Fibroblast of skin of scalp (primary cell): Measurements from ENCODE around the gene ABHD16B.

Source experiments
- DNase-seq: peaks from one replicate; pipeline ENCODE4 v3.0.0-alpha.2; 2013

Gene ABHD16B

GRCh38 chr20:63895952-63896263 lies 34.6 kb downstream of the ABHD16B start:
- no peak for DNase-seq

- no peak for DNase-seq
Measured at GRCh38 chr20:63896264-63897105, 35.2 kb downstream of the ABHD16B start.

- no peak for DNase-seq
Measured at GRCh38 chr20:63897978-63898561, 36.8 kb downstream of the ABHD16B start.

- DNase-seq, result no peak
Measured at GRCh38 chr20:63898882-63899558, 37.7 kb downstream of the ABHD16B start.

GRCh38 chr20:63900413-63900812 lies 39.1 kb downstream of the ABHD16B start:
- DNase-seq, result no peak

- DNase-seq, result no peak
Measured at GRCh38 chr20:63903796-63904561, 42.7 kb downstream of the ABHD16B start.

- DNase-seq, result no peak
Measured at GRCh38 chr20:63908008-63908682, 46.8 kb downstream of the ABHD16B start.

GRCh38 chr20:63911176-63911575 lies 49.9 kb downstream of the ABHD16B start:
- no peak for DNase-seq
